ENCODE data around the gene FUCA1.

FUCA1 gene

GRCh38 chr1:23909412-23909811 is 41.3 kb upstream of the FUCA1 start:
- Histone ChIP-seq H3K27ac (ENCODE audit: low read length) (peak overlapping the region; percentile 98), H3K4me2 (ENCODE audit: low read length) (peak overlapping the region; percentile 87), H3K4me1 (ENCODE audit: low read length) (peaks cover 91% of the 10 kb centered on the region), H3K9me3 (ENCODE audit: insufficient read depth, low read length) (no peaks in the 10 kb centered on the region; the same call in 1 of the 2 replicates), H4K20me1 (ENCODE audit: insufficient read depth, low read length) (peaks cover 7% of the 10 kb centered on the region; the same call in 1 of the 2 replicates), H3K36me3 (replicated peaks; ENCODE audit: low read depth, low read length) (peaks cover 21% of the 10 kb centered on the region), H2AFZ (ENCODE audit: low read depth, low read length) (no peak overlapping the region), H3K79me2 (ENCODE audit: low read length) (peaks cover 95% of the 10 kb centered on the region), H3K9ac (ENCODE audit: low read length) (peak overlapping the region; percentile 92), H3K27me3 (ENCODE audit: low read depth, low read length) (no peaks in the 10 kb centered on the region), H3K4me3 (ENCODE audit: low read length) (peak overlapping the region; percentile 88)
- no peak for TF ChIP-seq EZH2phosphoT487 (IDR thresholded peaks at IDR 0.05; ENCODE audit: low read depth)
- TF ChIP-seq CTCF (IDR thresholded peaks at IDR 0.05; ENCODE audit: low read depth, low read length), result no peak

GRCh38 chr1:23908453-23909341 is 40.6 kb upstream of the FUCA1 start:
- peaks cover 13% of the 10 kb centered on the region; the same call in 1 of the 2 replicates for H4K20me1 ChIP-seq (ENCODE audit: insufficient read depth, low read length)
- peak overlapping the region; percentile 88 for H3K4me3 ChIP-seq (ENCODE audit: low read length)
- TF ChIP-seq CTCF (IDR thresholded peaks at IDR 0.05; ENCODE audit: low read depth, low read length), result no peak
- no peak for TF ChIP-seq EZH2phosphoT487 (IDR thresholded peaks at IDR 0.05; ENCODE audit: low read depth)
- H3K9ac ChIP-seq (ENCODE audit: low read length), result peak overlapping the region; percentile 92
- H3K27me3 ChIP-seq (ENCODE audit: low read depth, low read length), result no peaks in the 10 kb centered on the region
- H2AFZ ChIP-seq (ENCODE audit: low read depth, low read length), result no peak overlapping the region
- H3K79me2 ChIP-seq (ENCODE audit: low read length), result peaks cover 100% of the 10 kb centered on the region
- H3K27ac ChIP-seq (ENCODE audit: low read length), result peak overlapping the region; percentile 98
- peak overlapping the region; percentile 87 for H3K4me2 ChIP-seq (ENCODE audit: low read length)
- H3K4me1 ChIP-seq (ENCODE audit: low read length), result peaks cover 87% of the 10 kb centered on the region
- peaks cover 24% of the 10 kb centered on the region for H3K36me3 ChIP-seq (replicated peaks; ENCODE audit: low read depth, low read length)
- no peaks in the 10 kb centered on the region; the same call in 1 of the 2 replicates for H3K9me3 ChIP-seq (ENCODE audit: insufficient read depth, low read length)

- H3K27ac ChIP-seq (ENCODE audit: low read length), result peak overlapping the region; percentile 98
- H2AFZ ChIP-seq (ENCODE audit: low read depth, low read length), result no peak overlapping the region
- H4K20me1 ChIP-seq (ENCODE audit: insufficient read depth, low read length), result peaks cover 22% of the 10 kb centered on the region; the same call in 1 of the 2 replicates
- TF ChIP-seq EZH2phosphoT487 (IDR thresholded peaks at IDR 0.05; ENCODE audit: low read depth) (no peak), CTCF (IDR thresholded peaks at IDR 0.05; ENCODE audit: low read depth, low read length) (no peak)
- no peaks in the 10 kb centered on the region; the same call in 1 of the 2 replicates for H3K9me3 ChIP-seq (ENCODE audit: insufficient read depth, low read length)
- H3K36me3 ChIP-seq (replicated peaks; ENCODE audit: low read depth, low read length), result peaks cover 24% of the 10 kb centered on the region
- H3K4me3 ChIP-seq (ENCODE audit: low read length), result no peak overlapping the region
- peak overlapping the region; percentile 87 for H3K4me2 ChIP-seq (ENCODE audit: low read length)
- peaks cover 74% of the 10 kb centered on the region for H3K4me1 ChIP-seq (ENCODE audit: low read length)
- H3K27me3 ChIP-seq (ENCODE audit: low read depth, low read length), result no peaks in the 10 kb centered on the region
- peaks cover 100% of the 10 kb centered on the region for H3K79me2 ChIP-seq (ENCODE audit: low read length)
- peak overlapping the region; percentile 43 for H3K9ac ChIP-seq (ENCODE audit: low read length)
These were observed 38.6 kb upstream of the FUCA1 start for GRCh38 chr1:23906731-23907130.

GRCh38 chr1:23905461-23906025 is 37.5 kb upstream of the FUCA1 start:
- H3K79me2 ChIP-seq (ENCODE audit: low read length), result peaks cover 100% of the 10 kb centered on the region

More at GRCh38 chr1:23905461-23906025, 37.5 kb upstream of the FUCA1 start:
- no peak for TF ChIP-seq EZH2phosphoT487 (IDR thresholded peaks at IDR 0.05; ENCODE audit: low read depth)
- no peak for TF ChIP-seq CTCF (IDR thresholded peaks at IDR 0.05; ENCODE audit: low read depth, low read length)
- Histone ChIP-seq H3K4me3 (ENCODE audit: low read length) (no peak overlapping the region), H3K27me3 (ENCODE audit: low read depth, low read length) (no peaks in the 10 kb centered on the region), H3K4me1 (ENCODE audit: low read length) (peaks cover 62% of the 10 kb centered on the region), H2AFZ (ENCODE audit: low read depth, low read length) (no peak overlapping the region), H3K9me3 (ENCODE audit: insufficient read depth, low read length) (no peaks in the 10 kb centered on the region; the same call in 1 of the 2 replicates), H4K20me1 (ENCODE audit: insufficient read depth, low read length) (peaks cover 33% of the 10 kb centered on the region; the same call in 1 of the 2 replicates), H3K4me2 (ENCODE audit: low read length) (peak overlapping the region; percentile 31), H3K9ac (ENCODE audit: low read length) (peak overlapping the region; percentile 38; the same call in 1 of the 2 replicates), H3K27ac (ENCODE audit: low read length) (peak overlapping the region; percentile 98), H3K36me3 (replicated peaks; ENCODE audit: low read depth, low read length) (peaks cover 27% of the 10 kb centered on the region)
